ENCODE measurements around the gene ITSN2. TPM values are rescaled to one million over a fixed set of nuclear protein-coding genes. Genes with fewer than 3 reads are reported as not detected.
A peak's percentile ranks its signal among the peaks of the same experiment; 100 is the strongest.

Gene ITSN2
- total RNA-seq, 1 experiment from 2014 or later = 26.5 TPM

- RAD21 ChIA-PET (ENCODE audit: low non-redundant PET in 1 of 2, low total read pairs in 2 of 2, uncharacterized antibody in 2 of 2, unreplicated experiment in 2 of 2) = no interaction called here
- ATAC-seq (peak; percentile 96), DNase-seq (ENCODE audit: low read depth, low spot score) (peak; percentile 65)
- Histone ChIP-seq H3K4me2 (ENCODE audit: low read length) (peak overlapping the region; percentile 52), H3K27ac (ENCODE audit: low read depth, low read length) (no peak overlapping the region), H3K9me3 (ENCODE audit: control insufficient read depth in 1 of 2, insufficient read depth in 1 of 2, low read depth in 1 of 2, low read length in 2 of 2) (no peaks in the 10 kb centered on the region), H3K79me2 (ENCODE audit: insufficient read depth, low read length) (no peaks in the 10 kb centered on the region), H3K9me2 (ENCODE audit: insufficient read depth) (no peaks in the 10 kb centered on the region), H3K4me1 (ENCODE audit: control insufficient read depth in 1 of 2, insufficient read depth in 2 of 2, low read length in 2 of 2) (no peaks in the 10 kb centered on the region), H3K36me3 (ENCODE audit: control insufficient read depth in 1 of 2, insufficient read depth in 2 of 2, low read length in 2 of 2) (no peaks in the 10 kb centered on the region), H3K9ac (ENCODE audit: low read length) (no peak overlapping the region), H3K27me3 (ENCODE audit: insufficient read depth, low read length) (no peaks in the 10 kb centered on the region), H4K20me1 (ENCODE audit: insufficient read depth) (no peaks in the 10 kb centered on the region), H3K4me3 (replicated peaks in 1 of 2; ENCODE audit: low read depth in 1 of 2, low read length in 2 of 2) (no peak overlapping the region; a peak in 1 of 4 replicates), H2AFZ (ENCODE audit: low read depth, low read length, poor library complexity, severe bottlenecking) (peak overlapping the region; percentile 77)
- TF ChIP-seq CTCF (IDR thresholded peaks at IDR 0.05 in 2 of 3, conservative IDR thresholded peaks at IDR 0.05 in 1 of 3; ENCODE audit: borderline replicate concordance in 1 of 3, insufficient read depth in 1 of 3, low read depth in 2 of 3, low read length in 2 of 3) = peak; percentile 57 to 74 (median 67); a peak in 5 of 6 replicates
- peak; percentile 82 for TF ChIP-seq RAD21 (IDR thresholded peaks at IDR 0.05; ENCODE audit: low read depth)
- no peak for TF ChIP-seq EGR1 (IDR thresholded peaks at IDR 0.05; ENCODE audit: low read depth)
- TF ChIP-seq SRF (IDR thresholded peaks at IDR 0.05; ENCODE audit: low read depth) = no peak
- POLR2A ChIA-PET = no interaction called here
- CTCF ChIA-PET = no interaction called here
- intact Hi-C loops (cut with micrococcal nuclease) = loop anchor here (1.0 to 10.0 kb wide), 5 partner anchors 22 to 558 kb away; partner anchors contain the start of genes ITSN2 and TP53I3
- no TSS peak for BruUV-seq (replicated peaks)
These were observed 22.2 kb upstream of the ITSN2 start for GRCh38 chr2:24382363-24383073.

- Histone ChIP-seq H3K27me3 (ENCODE audit: insufficient read depth, low read length) (no peaks in the 10 kb centered on the region), H3K36me3 (ENCODE audit: control insufficient read depth in 1 of 2, insufficient read depth in 2 of 2, low read length in 2 of 2) (no peaks in the 10 kb centered on the region), H3K4me2 (ENCODE audit: low read length) (no peak overlapping the region), H2AFZ (ENCODE audit: low read depth, low read length, poor library complexity, severe bottlenecking) (no peak overlapping the region), H3K4me3 (replicated peaks in 1 of 2; ENCODE audit: low read depth in 1 of 2, low read length in 2 of 2) (no peak overlapping the region), H3K9me3 (ENCODE audit: control insufficient read depth in 1 of 2, insufficient read depth in 1 of 2, low read depth in 1 of 2, low read length in 2 of 2) (no peaks in the 10 kb centered on the region), H3K4me1 (ENCODE audit: control insufficient read depth in 1 of 2, insufficient read depth in 2 of 2, low read length in 2 of 2) (no peaks in the 10 kb centered on the region), H3K27ac (ENCODE audit: low read depth, low read length) (no peak overlapping the region), H3K9me2 (ENCODE audit: insufficient read depth) (no peaks in the 10 kb centered on the region), H4K20me1 (ENCODE audit: insufficient read depth) (no peaks in the 10 kb centered on the region), H3K79me2 (ENCODE audit: insufficient read depth, low read length) (no peaks in the 10 kb centered on the region), H3K9ac (ENCODE audit: low read length) (no peak overlapping the region)
- ChIA-PET RAD21 (ENCODE audit: low non-redundant PET in 1 of 2, low total read pairs in 2 of 2, uncharacterized antibody in 2 of 2, unreplicated experiment in 2 of 2) (no interaction called here), CTCF (no interaction called here), POLR2A (no interaction called here)
- intact Hi-C loops (cut with micrococcal nuclease) = loop anchor here (10.0 kb wide), 2 partner anchors 396 to 556 kb away; no protein-coding TSS in a partner anchor
- no peak for DNase-seq (ENCODE audit: low read depth, low spot score)
- no peak for ATAC-seq
- BruUV-seq (replicated peaks) = no TSS peak
- TF ChIP-seq REST (IDR thresholded peaks at IDR 0.05; ENCODE audit: low read depth) (no peak), ZBTB33 (IDR thresholded peaks at IDR 0.05; ENCODE audit: extremely low read depth, insufficient replicate concordance, low read length) (no peak), POLR2AphosphoS5 (IDR thresholded peaks at IDR 0.05; ENCODE audit: low read depth, low read length) (no peak), ZNF274 (IDR thresholded peaks at IDR 0.05; ENCODE audit: low read depth, low read length) (no peak)
These were observed 20.5 kb upstream of the ITSN2 start for GRCh38 chr2:24380820-24381219.

Data from HCT116 (cell line).